Ishikawa (cell line): ENCODE results near the gene MOB2.

Experiments used
- CREB1 ChIP-seq: IDR thresholded peaks from 2 replicates; pipeline ENCODE4 v1.6.1; 2012; ENCODE audit warnings: low read depth
- EGR1 ChIP-seq: IDR thresholded peaks from 2 replicates; pipeline ENCODE4 v1.6.1; 2012
- EP300 ChIP-seq: IDR thresholded peaks from 2 replicates; pipeline ENCODE4 v1.6.1; 2012; ENCODE audit warnings: borderline replicate concordance
- TAF1 ChIP-seq: IDR thresholded peaks from 2 replicates; pipeline ENCODE4 v1.6.1; 2012; ENCODE audit warnings: low read depth, mild to moderate bottlenecking
- ZBTB7A ChIP-seq: IDR thresholded peaks from 2 replicates; pipeline ENCODE4 v1.6.1; 2012; ENCODE audit warnings: low read depth
- TF ChIP-seq, protein P1 (sequence below): IDR thresholded peaks from 2 replicates; pipeline ENCODE4 v1.6.1; 2012

DNA sequence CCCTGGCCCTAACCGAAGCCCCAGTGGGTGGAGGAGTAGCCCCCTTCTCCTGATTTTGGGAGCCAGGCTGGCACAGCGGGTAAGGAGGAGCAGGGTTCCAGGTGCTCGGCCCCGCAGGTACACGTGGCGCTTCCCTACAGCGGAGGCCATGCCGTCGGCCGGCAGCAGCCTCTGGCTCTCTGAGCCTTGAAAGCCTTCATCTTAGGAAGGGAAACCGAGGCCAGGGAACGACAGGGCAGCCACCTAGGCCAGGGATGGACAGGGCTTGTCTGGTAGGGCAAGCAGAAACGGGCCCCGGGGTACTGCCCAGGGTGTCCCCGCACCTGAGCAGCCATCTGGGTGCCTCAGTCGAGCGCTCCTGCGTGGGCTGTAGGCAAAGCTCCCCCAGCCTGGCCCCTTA is 28.7 kb downstream of the MOB2 start:
- TF ChIP-seq EP300 (no peak), TAF1 (no peak), ZBTB7A (no peak), EGR1 (no peak), CREB1 (no peak)
- TF ChIP-seq, protein P1, sequence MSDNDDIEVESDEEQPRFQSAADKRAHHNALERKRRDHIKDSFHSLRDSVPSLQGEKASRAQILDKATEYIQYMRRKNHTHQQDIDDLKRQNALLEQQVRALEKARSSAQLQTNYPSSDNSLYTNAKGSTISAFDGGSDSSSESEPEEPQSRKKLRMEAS, result no peak
